GM20000 (cell line): Measurements from ENCODE around the gene RTP2.

Experiments
- DNase-seq: peaks from one replicate; pipeline ENCODE4 v3.0.0; 2012; ENCODE audit warnings: low spot score
- TF ChIP-seq, protein P1 (sequence below): IDR thresholded peaks from 2 replicates; pipeline ENCODE4 v1.5.1; 2012; ENCODE audit warnings: mild to moderate bottlenecking, control low read depth; ENCODE audit errors: extremely low read depth, missing control alignments

Gene RTP2

DNA sequence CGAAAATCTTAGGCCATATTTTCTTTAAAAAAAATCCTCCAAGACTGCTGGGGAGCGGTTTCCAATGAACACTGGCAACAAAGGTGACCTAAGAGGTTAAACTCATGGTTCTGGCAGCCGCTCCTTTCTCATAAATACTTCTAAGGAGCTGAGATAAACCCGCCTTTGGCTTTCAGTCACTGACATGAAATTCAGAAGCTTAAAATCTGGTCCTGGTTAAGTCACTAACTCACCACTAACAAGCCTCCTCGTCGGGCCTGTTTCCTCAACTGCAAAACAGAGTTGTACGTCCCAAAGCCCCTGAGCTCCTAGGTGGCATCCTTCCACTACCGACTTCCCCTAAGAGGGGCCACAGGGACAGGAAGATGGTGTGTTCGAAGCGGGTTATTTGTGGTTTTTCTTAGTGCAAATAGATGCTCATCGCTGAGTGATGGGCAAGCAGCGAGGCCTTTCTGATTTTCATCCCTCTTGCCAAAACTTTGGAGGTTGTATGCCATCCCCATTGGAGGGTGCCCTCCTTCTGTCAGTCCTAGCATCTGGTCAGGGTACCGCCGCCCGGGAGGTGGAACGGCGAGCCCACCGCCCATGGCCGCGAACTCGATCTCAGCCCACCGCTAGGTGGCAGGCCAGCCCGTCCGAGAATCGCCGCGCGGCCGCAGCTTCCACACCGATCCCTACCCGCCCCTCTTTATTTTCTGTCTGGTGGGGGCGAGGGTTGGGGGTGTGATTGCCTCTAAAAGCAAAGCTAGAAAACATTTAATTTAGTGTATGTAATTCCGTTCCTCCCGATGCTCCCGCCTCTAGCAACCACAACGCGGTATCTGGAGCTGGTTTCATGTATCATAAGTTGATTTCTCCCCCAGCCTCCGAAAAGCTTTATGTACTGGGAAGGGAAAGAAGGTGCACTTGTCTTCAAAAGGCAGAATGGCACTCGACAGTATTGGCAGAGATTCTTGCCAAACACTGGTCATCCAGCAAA, 38.4 kb upstream of the RTP2 start:
- TF ChIP-seq, protein P1, sequence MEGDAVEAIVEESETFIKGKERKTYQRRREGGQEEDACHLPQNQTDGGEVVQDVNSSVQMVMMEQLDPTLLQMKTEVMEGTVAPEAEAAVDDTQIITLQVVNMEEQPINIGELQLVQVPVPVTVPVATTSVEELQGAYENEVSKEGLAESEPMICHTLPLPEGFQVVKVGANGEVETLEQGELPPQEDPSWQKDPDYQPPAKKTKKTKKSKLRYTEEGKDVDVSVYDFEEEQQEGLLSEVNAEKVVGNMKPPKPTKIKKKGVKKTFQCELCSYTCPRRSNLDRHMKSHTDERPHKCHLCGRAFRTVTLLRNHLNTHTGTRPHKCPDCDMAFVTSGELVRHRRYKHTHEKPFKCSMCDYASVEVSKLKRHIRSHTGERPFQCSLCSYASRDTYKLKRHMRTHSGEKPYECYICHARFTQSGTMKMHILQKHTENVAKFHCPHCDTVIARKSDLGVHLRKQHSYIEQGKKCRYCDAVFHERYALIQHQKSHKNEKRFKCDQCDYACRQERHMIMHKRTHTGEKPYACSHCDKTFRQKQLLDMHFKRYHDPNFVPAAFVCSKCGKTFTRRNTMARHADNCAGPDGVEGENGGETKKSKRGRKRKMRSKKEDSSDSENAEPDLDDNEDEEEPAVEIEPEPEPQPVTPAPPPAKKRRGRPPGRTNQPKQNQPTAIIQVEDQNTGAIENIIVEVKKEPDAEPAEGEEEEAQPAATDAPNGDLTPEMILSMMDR = peak; percentile 84
- peak; percentile 69 for DNase-seq

DNA sequence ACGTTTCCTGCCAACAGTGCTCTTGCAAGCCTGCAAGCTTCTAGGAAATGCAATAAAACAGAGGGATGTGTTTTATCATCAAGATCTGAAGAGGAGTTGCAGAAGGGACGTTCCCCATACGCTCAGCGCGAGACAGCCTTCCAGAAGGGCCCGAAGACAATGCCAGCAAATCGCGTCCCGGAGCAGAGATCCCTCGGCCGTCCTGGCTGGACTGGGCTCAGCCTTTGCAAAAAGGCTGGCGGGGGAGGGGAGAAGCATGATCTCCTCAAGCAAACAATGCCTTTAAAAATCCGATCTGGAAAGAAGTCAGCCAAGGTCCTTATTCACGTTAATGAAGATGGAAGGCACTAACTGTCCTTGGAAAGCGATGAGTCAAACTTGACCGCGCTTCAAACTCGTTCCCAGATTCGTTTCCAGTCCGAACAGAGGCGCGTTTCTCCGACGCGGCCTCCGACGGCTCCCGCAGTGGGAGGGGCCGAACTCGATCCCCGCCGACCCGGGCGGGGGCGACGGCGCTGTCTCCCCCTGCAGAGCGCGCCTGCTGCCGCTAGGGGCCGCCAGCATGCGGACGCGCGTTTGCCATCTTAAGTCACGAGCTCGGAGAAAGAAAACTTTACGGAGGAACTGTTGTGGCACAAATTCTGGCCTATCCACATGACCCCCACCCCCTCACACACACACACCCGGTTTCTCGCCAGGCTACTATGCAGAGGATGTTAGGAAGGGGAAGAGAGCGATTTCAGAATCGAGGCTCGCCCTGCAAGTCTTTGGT, 37.4 kb upstream of the RTP2 start:
- TF ChIP-seq, protein P1 = peak; percentile 97
- DNase-seq = peak; percentile 81

DNA sequence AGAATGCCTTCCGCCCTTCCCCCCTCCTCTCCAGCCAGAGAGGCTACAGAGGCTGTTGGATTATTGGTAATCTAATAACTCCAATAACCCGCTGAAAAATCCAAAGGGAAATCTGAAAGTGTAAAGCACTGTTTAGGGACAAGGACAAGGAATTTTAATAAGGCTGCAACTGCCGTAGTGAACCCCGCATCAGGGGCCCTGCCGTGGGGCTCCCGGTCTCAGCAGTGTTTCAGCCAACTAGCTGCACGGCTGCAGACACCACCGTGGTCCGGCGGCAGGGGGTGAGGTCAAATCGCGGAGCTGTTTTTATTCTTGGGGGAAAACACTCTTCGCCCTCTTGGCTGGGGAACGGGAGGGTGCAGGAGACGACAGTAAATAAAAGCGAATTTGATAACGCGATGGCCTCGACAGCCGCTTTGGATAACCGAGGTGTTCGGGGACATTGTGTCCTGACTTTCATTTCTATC, 36.8 kb upstream of the RTP2 start:
- DNase-seq = no peak
- TF ChIP-seq, protein P1 = no peak

DNA sequence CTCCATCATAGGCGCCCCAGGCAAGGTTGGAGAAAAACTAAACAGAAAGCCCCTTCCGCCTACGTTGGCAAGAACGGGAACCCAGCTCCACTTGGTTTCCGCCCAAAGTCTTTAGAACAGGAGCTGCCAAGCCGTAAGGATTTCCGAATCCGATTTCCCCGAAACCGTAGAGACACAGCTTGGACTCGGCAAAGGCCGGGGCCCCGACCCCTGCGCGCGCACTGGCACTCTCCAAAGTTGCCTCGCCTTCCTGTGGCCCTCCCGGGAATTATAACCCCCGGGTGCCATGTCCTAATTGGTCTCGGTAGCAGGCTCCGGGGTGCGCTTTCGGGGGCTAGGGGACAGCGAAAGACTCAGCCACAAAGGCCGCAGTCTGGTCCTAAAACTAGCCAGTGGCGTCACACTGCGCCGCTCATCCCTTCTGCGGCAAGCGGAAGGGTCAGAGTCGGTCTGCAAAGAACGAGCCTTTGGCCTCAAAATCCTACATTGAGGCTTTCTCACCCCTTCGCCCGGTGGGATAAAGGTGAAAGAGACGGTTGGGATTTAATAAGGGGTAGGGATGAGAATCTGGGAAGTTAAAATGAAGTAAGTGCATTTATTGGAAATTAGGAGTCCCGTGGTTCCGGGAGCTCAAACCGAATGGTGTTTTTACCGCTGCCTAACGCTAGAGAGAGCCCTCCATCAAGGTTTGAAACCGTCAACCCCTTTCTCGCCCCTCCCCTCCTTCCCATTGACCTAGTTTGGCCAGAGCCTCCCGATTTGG, 36.2 kb upstream of the RTP2 start:
- TF ChIP-seq, protein P1 = peak; percentile 51
- DNase-seq = peak; percentile 88

DNA sequence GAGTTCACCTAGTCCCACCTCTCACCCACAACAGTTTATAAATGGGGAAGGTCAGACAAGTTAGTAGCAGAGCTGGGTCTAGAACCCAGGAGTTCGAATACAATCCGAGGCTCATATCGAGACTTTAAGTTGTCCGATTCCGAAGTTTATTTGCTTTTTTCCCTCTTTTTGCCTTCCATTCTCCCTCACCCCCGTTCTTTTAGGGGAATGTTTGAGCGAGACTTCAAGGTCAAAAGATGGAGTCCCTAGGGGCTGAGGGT, 35.6 kb upstream of the RTP2 start:
- DNase-seq = no peak
- TF ChIP-seq, protein P1 = no peak

DNA sequence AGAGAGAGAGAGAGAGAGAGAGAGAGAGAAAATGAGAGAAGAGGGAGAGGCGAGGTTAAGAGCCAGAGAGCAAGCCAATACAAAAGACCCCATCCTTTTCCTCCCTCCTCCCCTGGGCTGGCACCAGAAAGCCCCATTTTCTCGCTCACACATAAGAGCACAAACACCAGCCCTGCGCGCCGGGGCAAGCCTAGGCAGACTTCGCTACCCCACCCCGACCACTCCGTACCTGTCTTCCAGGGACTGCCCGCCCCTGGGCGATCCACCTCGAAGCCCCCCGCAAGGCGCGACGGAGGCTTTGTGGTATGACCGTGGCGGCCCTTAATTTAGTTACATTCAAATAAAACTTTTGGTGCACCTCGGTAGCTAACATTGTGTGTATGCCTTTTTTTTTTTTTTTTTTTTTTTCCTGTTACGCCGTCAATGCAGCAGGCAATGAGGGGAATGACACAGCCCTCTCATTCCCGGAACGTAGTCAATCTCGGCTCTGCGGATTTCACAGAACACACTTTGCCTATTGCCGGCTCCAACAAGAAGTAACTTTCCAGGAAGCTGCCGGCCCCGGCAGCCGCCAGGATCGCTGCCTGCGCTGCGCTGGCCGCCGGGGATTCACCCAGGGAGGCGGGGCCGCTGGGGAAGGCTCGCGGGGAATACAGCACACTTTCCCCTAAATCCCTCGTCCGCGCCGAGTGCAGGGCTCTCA, 35.2 kb upstream of the RTP2 start:
- TF ChIP-seq, protein P1 = no peak
- no peak for DNase-seq
